CD14-positive monocyte (primary cell): Measurements from ENCODE around the gene JAK1. TPM values are rescaled to one million over a fixed set of nuclear protein-coding genes. Genes with fewer than 3 reads are reported as not detected.

Experiments
- DNase-seq, 3 donors: peaks; one replicate each; pipeline ENCODE4 v3.0.0-alpha.2; 2011 to 2022
- H2AFZ ChIP-seq: 2 replicates; pipeline ENCODE4 v1.6.0; 2012; ENCODE audit warnings: mild to moderate bottlenecking, low read depth, low read length, inconsistent platforms; ENCODE audit not compliant: insufficient read depth, poor library complexity, severe bottlenecking
- H3K27ac ChIP-seq, 2 donors: 1 replicate in 1 of 2; 2 replicates in 1 of 2; pipeline ENCODE4 v1.5.1; 2012 to 2013; ENCODE audit warnings: low read length in 2 of 2, control low read depth in 1 of 2, inconsistent platforms in 1 of 2, low read depth in 1 of 2, mild to moderate bottlenecking in 1 of 2
- H3K27me3 ChIP-seq, 2 donors: one replicate each; pipeline versions ENCODE4 v1.6.0 to v1.6.1; 2011 to 2013; ENCODE audit warnings: low read length in 2 of 2; ENCODE audit not compliant: control insufficient read depth in 2 of 2, insufficient read depth in 2 of 2
- H3K36me3 ChIP-seq, 2 donors: replicated peaks in 1 of 2; 1 replicate in 1 of 2; 2 replicates in 1 of 2; pipeline versions ENCODE4 v1.5.1 to v1.6.1; 2012 to 2013; ENCODE audit warnings: low read length in 2 of 2, control low read depth in 1 of 2, inconsistent platforms in 1 of 2, mild to moderate bottlenecking in 1 of 2; ENCODE audit not compliant: insufficient read depth in 2 of 2, control insufficient read depth in 1 of 2
- H3K4me1 ChIP-seq, 2 donors: 1 replicate in 1 of 2; 2 replicates in 1 of 2; pipeline versions ENCODE4 v1.5.1 to v1.6.1; 2012 to 2013; ENCODE audit warnings: low read length in 2 of 2, control low read depth in 1 of 2, inconsistent platforms in 1 of 2, mild to moderate bottlenecking in 1 of 2, moderate library complexity in 1 of 2; ENCODE audit not compliant: insufficient read depth in 2 of 2, control insufficient read depth in 1 of 2
- H3K4me2 ChIP-seq: replicated peaks from 2 replicates; pipeline ENCODE3; 2012; ENCODE audit warnings: low read length, moderate library complexity, mild to moderate bottlenecking; ENCODE audit not compliant: poor library complexity, severe bottlenecking; ENCODE audit errors: extremely low read depth
- H3K4me3 ChIP-seq, 3 experiments: fragments of 200-600 bp in 1 of 3; sonication (generic) in 1 of 3; replicated peaks in 1 of 3; 1 replicate in 2 of 3; 2 replicates in 1 of 3; pipeline ENCODE4 v1.5.1; 2011 to 2013; ENCODE audit warnings: low read length in 3 of 3, mild to moderate bottlenecking in 3 of 3, control low read depth in 2 of 3, low read depth in 2 of 3, inconsistent platforms in 1 of 3, moderate library complexity in 1 of 3
- H3K79me2 ChIP-seq: 2 replicates; pipeline ENCODE4 v1.6.0; 2012; ENCODE audit warnings: mild to moderate bottlenecking, control low read depth, inconsistent platforms, low read length, moderate library complexity; ENCODE audit not compliant: insufficient read depth
- H3K9ac ChIP-seq: 2 replicates; pipeline ENCODE4 v1.6.0; 2017; ENCODE audit warnings: low read length, mild to moderate bottlenecking; ENCODE audit not compliant: insufficient read depth, poor library complexity, severe bottlenecking
- H3K9me3 ChIP-seq, 2 donors: replicated peaks in 1 of 2; 1 replicate in 1 of 2; 2 replicates in 1 of 2; pipeline versions ENCODE4 v1.5.1 to v1.6.1; 2012 to 2013; ENCODE audit warnings: low read length in 2 of 2, control low read depth in 1 of 2; ENCODE audit not compliant: control insufficient read depth in 1 of 2, insufficient read depth in 1 of 2
- H4K20me1 ChIP-seq: 2 replicates; pipeline ENCODE4 v1.6.0; 2012; ENCODE audit warnings: mild to moderate bottlenecking, low read length, control low read depth, moderate library complexity; ENCODE audit not compliant: insufficient read depth
- H3K27ac Mint-ChIP-seq, 7 donors: one replicate each; pipeline ENCODE4 v1.8.0; 2020; ENCODE audit warnings: mild to moderate bottlenecking in 7 of 7, mixed read lengths in 7 of 7, moderate library complexity in 6 of 7, inconsistent platforms in 2 of 7
- H3K27me3 Mint-ChIP-seq, 3 donors: one replicate each; pipeline ENCODE4 v1.8.0; 2021 to 2022; ENCODE audit warnings: low read depth in 3 of 3, mild to moderate bottlenecking in 3 of 3, mixed read lengths in 3 of 3, moderate library complexity in 3 of 3, inconsistent platforms in 1 of 3
- H3K36me3 Mint-ChIP-seq, 2 donors: one replicate each; pipeline ENCODE4 v1.8.0; 2020; ENCODE audit warnings: mixed read lengths in 2 of 2, inconsistent platforms in 1 of 2, mild to moderate bottlenecking in 1 of 2
- H3K4me1 Mint-ChIP-seq: one replicate; pipeline ENCODE4 v1.8.0; 2020; ENCODE audit warnings: mild to moderate bottlenecking, mixed read lengths
- H3K4me3 Mint-ChIP-seq, 2 donors: one replicate each; pipeline ENCODE4 v1.8.0; 2020; ENCODE audit warnings: mild to moderate bottlenecking in 2 of 2, mixed read lengths in 2 of 2, moderate library complexity in 1 of 2
- H3K9me3 Mint-ChIP-seq, 7 donors: one replicate each; pipeline ENCODE4 v1.8.0; 2020 to 2022; ENCODE audit warnings: mixed read lengths in 7 of 7, mild to moderate bottlenecking in 6 of 7, moderate library complexity in 6 of 7, inconsistent platforms in 2 of 7
- WGBS: methylation state at CpG from one replicate; pipeline ENCODE4 v1.1.5; 2013; ENCODE audit warnings: missing lambda C conversion rate; ENCODE audit not compliant: insufficient coverage; 5-methylcytosine and 5-hydroxymethylcytosine counted together
- intact Hi-C, 2 donors: fragments of 100-400 bp; cut with micrococcal nuclease; formaldehyde crosslinking; loops; one replicate each; pipeline versions ENCODE4 v1.15.0 to v1.15.1; 2023
- polyA plus RNA-seq, 3 donors: library from polyadenylated mRNA; depleted of rRNA in 1 of 3; unstranded in 2 of 3; stranded (reverse) in 1 of 3; fragments of 300-500 nt in 2 of 3; fragments of >200 nt in 1 of 3; fragmentation: Illumina TruSeq in 2 of 3; gene quantifications; 1 replicate in 2 of 3; 2 replicates in 1 of 3; pipeline ENCODE4 v1.2.3, GENCODE V29; 2012 to 2021
- TF ChIP-seq, protein P1 (sequence below): fragments of 200-600 bp; IDR thresholded peaks from one replicate; pipeline ENCODE4 v1.8.0; 2022; ENCODE audit warnings: antibody characterized with exemption, mild to moderate bottlenecking

The JAK1 gene
- polyA plus RNA-seq, 3 donors, result 43.1 to 76.2 (median 72.6) TPM

DNA sequence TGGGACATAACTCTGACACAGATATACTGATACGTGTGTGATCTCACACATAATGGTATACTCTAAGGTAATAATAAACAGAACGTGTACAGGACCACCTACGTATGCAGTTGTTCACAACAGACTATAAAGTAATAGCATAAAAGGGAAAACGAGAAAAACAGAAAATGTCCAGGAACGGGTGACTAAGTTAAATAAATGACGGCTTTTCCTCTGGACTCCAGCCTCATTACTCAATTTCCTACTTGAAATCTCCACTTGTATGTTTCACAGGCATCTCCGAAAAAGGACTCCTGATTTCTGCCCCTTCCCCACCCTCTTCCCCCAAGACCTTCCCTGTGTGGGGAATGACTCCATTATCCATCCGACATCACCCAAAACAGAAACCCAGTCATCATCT, 95.1 kb downstream of the JAK1 start:
- Mint-ChIP-seq H3K4me1 (peaks cover 4% of the 10 kb centered on the region), H3K9me3 (no peaks in the 10 kb centered on the region), H3K4me3 (no peak overlapping the region), H3K36me3 (peaks cover 93% of the 10 kb centered on the region in 2 donors), H3K27ac (peak overlapping the region in 2 of 7 donors; percentile 1 to 20), H3K27me3 (peaks cover 0 to 2% (median 2%) of the 10 kb centered on the region in 3 donors)
- DNase-seq, result no peak
- Histone ChIP-seq H3K79me2 (no peaks in the 10 kb centered on the region), H3K27ac (no peak overlapping the region), H3K4me3 (no peak overlapping the region), H4K20me1 (peaks cover 20% of the 10 kb centered on the region), H3K4me2 (no peak overlapping the region), H3K27me3 (no peaks in the 10 kb centered on the region), H3K9ac (no peak overlapping the region), H2AFZ (no peak overlapping the region), H3K9me3 (no peaks in the 10 kb centered on the region), H3K4me1 (peaks cover 0 to under 1% of the 10 kb centered on the region in 2 donors), H3K36me3 (peaks cover 90 to 99% of the 10 kb centered on the region in 2 donors)
- TF ChIP-seq, protein P1, sequence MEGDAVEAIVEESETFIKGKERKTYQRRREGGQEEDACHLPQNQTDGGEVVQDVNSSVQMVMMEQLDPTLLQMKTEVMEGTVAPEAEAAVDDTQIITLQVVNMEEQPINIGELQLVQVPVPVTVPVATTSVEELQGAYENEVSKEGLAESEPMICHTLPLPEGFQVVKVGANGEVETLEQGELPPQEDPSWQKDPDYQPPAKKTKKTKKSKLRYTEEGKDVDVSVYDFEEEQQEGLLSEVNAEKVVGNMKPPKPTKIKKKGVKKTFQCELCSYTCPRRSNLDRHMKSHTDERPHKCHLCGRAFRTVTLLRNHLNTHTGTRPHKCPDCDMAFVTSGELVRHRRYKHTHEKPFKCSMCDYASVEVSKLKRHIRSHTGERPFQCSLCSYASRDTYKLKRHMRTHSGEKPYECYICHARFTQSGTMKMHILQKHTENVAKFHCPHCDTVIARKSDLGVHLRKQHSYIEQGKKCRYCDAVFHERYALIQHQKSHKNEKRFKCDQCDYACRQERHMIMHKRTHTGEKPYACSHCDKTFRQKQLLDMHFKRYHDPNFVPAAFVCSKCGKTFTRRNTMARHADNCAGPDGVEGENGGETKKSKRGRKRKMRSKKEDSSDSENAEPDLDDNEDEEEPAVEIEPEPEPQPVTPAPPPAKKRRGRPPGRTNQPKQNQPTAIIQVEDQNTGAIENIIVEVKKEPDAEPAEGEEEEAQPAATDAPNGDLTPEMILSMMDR, result no peak
- intact Hi-C loops, result no loop called here
- WGBS, result 60% methylated on average over 1 of the region's 8 CpGs

DNA sequence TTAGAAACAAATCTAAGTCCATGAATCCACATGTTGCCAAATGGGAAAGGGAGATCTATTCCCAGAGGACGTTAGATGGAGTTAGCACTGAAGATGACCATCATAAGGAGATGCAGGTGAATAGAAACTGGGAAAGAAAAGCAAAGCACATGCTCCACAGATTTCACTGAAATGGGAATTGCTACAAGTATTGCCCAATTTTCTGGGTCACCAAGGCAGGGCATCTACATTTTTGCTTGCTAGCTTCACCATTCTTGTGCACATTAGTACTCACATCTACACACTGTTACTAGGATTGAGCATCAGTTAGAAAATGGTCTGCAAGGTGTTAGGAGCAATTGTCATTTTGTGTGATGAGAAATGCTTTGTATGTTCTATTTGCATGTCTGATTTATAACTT, 99.1 kb downstream of the JAK1 start:
- H2AFZ ChIP-seq, result no peak overlapping the region

More for the DNA sequence above, 99.1 kb downstream of the JAK1 start:
- H3K79me2 ChIP-seq, result no peaks in the 10 kb centered on the region
- DNase-seq, result no peak
- intact Hi-C loops, result loop anchor here in 1 of 2 donors (10.0 kb wide), 2 partner anchors 98 to 188 kb away; partner anchors contain the start of gene JAK1
- Mint-ChIP-seq H3K4me1 (peaks cover 31% of the 10 kb centered on the region), H3K4me3 (no peak overlapping the region), H3K27ac (peak overlapping the region in 1 of 7 donors; percentile 28), H3K36me3 (peaks cover 65 to 68% of the 10 kb centered on the region in 2 donors), H3K27me3 (peaks cover 0 to 2% (median 0%) of the 10 kb centered on the region in 3 donors), H3K9me3 (no peaks in the 10 kb centered on the region)
- peaks cover 25 to 27% of the 10 kb centered on the region in 2 donors for H3K4me1 ChIP-seq
- no peak overlapping the region for H3K9ac ChIP-seq
- no peaks in the 10 kb centered on the region for H3K9me3 ChIP-seq
- no peaks in the 10 kb centered on the region for H3K27me3 ChIP-seq
- no peak overlapping the region for H3K4me3 ChIP-seq
- H4K20me1 ChIP-seq, result peaks cover 4% of the 10 kb centered on the region
- H3K27ac ChIP-seq, result no peak overlapping the region
- H3K4me2 ChIP-seq, result no peak overlapping the region
- no CpG with 5 or more reads among the region's 1 CpG for WGBS
- TF ChIP-seq, protein P1, result no peak
- H3K36me3 ChIP-seq, result peaks cover 55 to 62% of the 10 kb centered on the region in 2 donors
